ENCODE results near the gene SEC63. TPM values are rescaled to one million over a fixed set of nuclear protein-coding genes. Genes with fewer than 3 reads are reported as not detected.
A peak's percentile ranks its signal among the peaks of the same experiment; 100 is the strongest.

The SEC63 gene
- total and polyA plus RNA-seq, 5 donors from 2014 or later: 17.9 to 78.7 (median 22.1) TPM

DNA sequence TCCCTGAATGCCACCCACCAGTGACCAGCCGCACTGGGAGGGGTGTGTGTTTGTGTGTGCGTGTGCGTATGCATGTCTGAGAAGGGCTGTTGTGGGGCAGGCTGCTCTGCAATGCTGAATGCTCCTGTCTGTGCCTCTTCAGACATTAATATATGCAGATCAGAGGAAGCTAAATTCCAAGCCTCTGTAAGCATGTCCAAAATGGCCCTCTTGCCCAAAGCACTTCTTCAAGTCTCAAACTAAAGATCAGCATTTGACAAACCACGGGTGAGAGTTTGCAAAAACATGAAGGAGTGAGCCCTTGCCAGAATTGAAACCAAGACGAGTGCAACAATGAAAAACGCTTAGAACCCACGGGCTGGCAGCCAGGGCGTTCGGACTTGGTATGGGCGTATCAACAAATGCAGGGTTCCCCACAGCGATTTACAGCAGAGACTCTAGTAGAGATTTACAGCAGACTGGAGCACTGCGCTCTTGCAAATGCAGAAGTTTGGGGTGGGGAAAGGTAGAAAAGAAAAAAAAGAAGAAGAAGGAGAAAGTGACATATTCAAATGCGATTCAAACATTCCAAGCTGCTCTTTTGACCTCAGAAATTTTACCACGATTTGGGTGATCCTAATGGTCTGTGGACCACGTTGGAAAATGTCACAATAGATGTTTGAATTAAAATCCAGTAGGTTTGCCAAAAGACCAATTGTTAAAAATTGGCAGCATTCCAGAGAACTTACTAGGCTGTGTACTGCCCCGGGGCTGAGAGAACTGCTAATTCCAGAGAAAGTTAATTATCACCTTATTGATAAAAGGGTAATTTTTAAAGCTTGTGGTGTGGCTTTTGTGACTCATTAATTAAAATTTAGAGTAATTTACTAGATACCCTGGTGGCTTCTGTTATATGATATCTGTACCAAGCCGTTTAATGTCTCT, 137.4 kb downstream of the SEC63 start:
- ATAC-seq (ENCODE audit: low read depth in 2 of 2): no peak
- Histone ChIP-seq H3K27me3 (ENCODE audit: control insufficient read depth, insufficient read depth, low read length) (no peaks in the 10 kb centered on the region), H3K4me1 (ENCODE audit: control insufficient read depth, insufficient read depth, low read length, poor library complexity, severe bottlenecking) (peaks cover 64% of the 10 kb centered on the region), H3K36me3 (ENCODE audit: control insufficient read depth, insufficient read depth, low read length) (no peaks in the 10 kb centered on the region), H3K4me3 (ENCODE audit: low read depth, low read length) (peak overlapping the region; percentile 97), H3K27ac (ENCODE audit: insufficient read depth, low read length, poor library complexity, severe bottlenecking) (peak overlapping the region; percentile 45), H3K9me3 (ENCODE audit: control insufficient read depth in 2 of 2, low read length in 2 of 2) (no peaks in the 10 kb centered on the region)
- Mint-ChIP-seq H3K4me1 (peaks cover 33 to 85% (median 63%) of the 10 kb centered on the region in 4 donors), H3K4me3 (peak overlapping the region; percentile 93 to 97 (median 95)), H3K27me3 (peaks cover 6% of the 10 kb centered on the region), H3K9me3 (peaks cover 0 to 4% (median 0%) of the 10 kb centered on the region in 7 donors), H3K36me3 (peaks cover 4% of the 10 kb centered on the region), H3K27ac (peak overlapping the region; percentile 97 to 99 (median 97))
- peak in 2 of 3 donors; percentile 31 to 68 for DNase-seq

DNA sequence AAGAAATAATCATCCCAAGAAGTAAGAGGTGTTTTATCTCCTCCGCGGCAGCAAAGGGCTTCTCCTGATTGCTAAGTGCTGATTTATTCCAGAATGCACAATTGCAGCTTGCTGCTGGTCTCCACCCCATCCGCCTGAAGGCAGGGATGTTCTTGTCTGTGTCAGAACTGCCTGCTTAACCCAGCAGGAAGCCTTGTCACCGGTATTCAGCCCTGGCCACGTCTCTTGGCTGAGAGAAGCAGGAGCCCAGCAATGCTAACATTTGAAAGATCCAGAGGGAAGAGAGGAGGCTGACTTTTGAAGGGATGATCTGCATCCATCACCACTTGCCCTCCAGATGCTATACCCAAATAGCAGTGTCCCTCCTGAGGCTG, 138.1 kb downstream of the SEC63 start:
- no peak for ATAC-seq (ENCODE audit: low read depth in 2 of 2)
- Histone ChIP-seq H3K9me3 (ENCODE audit: control insufficient read depth in 2 of 2, low read length in 2 of 2) (no peaks in the 10 kb centered on the region), H3K27me3 (ENCODE audit: control insufficient read depth, insufficient read depth, low read length) (no peaks in the 10 kb centered on the region), H3K27ac (ENCODE audit: insufficient read depth, low read length, poor library complexity, severe bottlenecking) (peak overlapping the region; percentile 45), H3K4me3 (ENCODE audit: low read depth, low read length) (peak overlapping the region; percentile 97), H3K36me3 (ENCODE audit: control insufficient read depth, insufficient read depth, low read length) (no peaks in the 10 kb centered on the region), H3K4me1 (ENCODE audit: control insufficient read depth, insufficient read depth, low read length, poor library complexity, severe bottlenecking) (peaks cover 64% of the 10 kb centered on the region)
- peaks cover 6% of the 10 kb centered on the region for H3K27me3 Mint-ChIP-seq
- peak in 2 of 3 donors; percentile 15 to 53 for DNase-seq
- peaks cover 4% of the 10 kb centered on the region for H3K36me3 Mint-ChIP-seq
- peaks cover 0 to 4% (median 0%) of the 10 kb centered on the region in 7 donors for H3K9me3 Mint-ChIP-seq
- H3K27ac Mint-ChIP-seq: peak overlapping the region; percentile 97 to 99 (median 97)
- H3K4me1 Mint-ChIP-seq: peaks cover 33 to 84% (median 62%) of the 10 kb centered on the region in 4 donors
- H3K4me3 Mint-ChIP-seq: peak overlapping the region; percentile 93 to 97 (median 95)

GRCh38 chr6:107819217-107819616, 138.8 kb downstream of the SEC63 start:
- H3K4me3 ChIP-seq (ENCODE audit: low read depth, low read length): no peak overlapping the region
- peaks cover 33 to 78% (median 57%) of the 10 kb centered on the region in 4 donors for H3K4me1 Mint-ChIP-seq
- no peaks in the 10 kb centered on the region for H3K9me3 ChIP-seq (ENCODE audit: control insufficient read depth in 2 of 2, low read length in 2 of 2)
- no peak for DNase-seq
- H3K9me3 Mint-ChIP-seq: peaks cover 0 to 1% (median 0%) of the 10 kb centered on the region in 7 donors
- H3K4me3 Mint-ChIP-seq: peak overlapping the region in 3 of 4 donors; percentile 46 to 96 (median 94)
- no peaks in the 10 kb centered on the region for H3K36me3 ChIP-seq (ENCODE audit: control insufficient read depth, insufficient read depth, low read length)
- peaks cover 6% of the 10 kb centered on the region for H3K27me3 Mint-ChIP-seq
- H3K36me3 Mint-ChIP-seq: peaks cover 6% of the 10 kb centered on the region
- H3K27me3 ChIP-seq (ENCODE audit: control insufficient read depth, insufficient read depth, low read length): no peaks in the 10 kb centered on the region
- H3K4me1 ChIP-seq (ENCODE audit: control insufficient read depth, insufficient read depth, low read length, poor library complexity, severe bottlenecking): peaks cover 60% of the 10 kb centered on the region
- no peak overlapping the region for H3K27ac ChIP-seq (ENCODE audit: insufficient read depth, low read length, poor library complexity, severe bottlenecking)
- H3K27ac Mint-ChIP-seq: peak overlapping the region; percentile 26 to 99 (median 95)
- no peak for ATAC-seq (ENCODE audit: low read depth in 2 of 2)

- peaks cover 0 to 1% (median 0%) of the 10 kb centered on the region in 7 donors for H3K9me3 Mint-ChIP-seq
- Histone ChIP-seq H3K9me3 (ENCODE audit: control insufficient read depth in 2 of 2, low read length in 2 of 2) (no peaks in the 10 kb centered on the region), H3K4me3 (ENCODE audit: low read depth, low read length) (no peak overlapping the region), H3K36me3 (ENCODE audit: control insufficient read depth, insufficient read depth, low read length) (peaks cover 2% of the 10 kb centered on the region), H3K27me3 (ENCODE audit: control insufficient read depth, insufficient read depth, low read length) (no peaks in the 10 kb centered on the region), H3K27ac (ENCODE audit: insufficient read depth, low read length, poor library complexity, severe bottlenecking) (no peak overlapping the region), H3K4me1 (ENCODE audit: control insufficient read depth, insufficient read depth, low read length, poor library complexity, severe bottlenecking) (peaks cover 51% of the 10 kb centered on the region)
- DNase-seq (no peak), ATAC-seq (ENCODE audit: low read depth in 2 of 2) (no peak)
- H3K27ac Mint-ChIP-seq: peak overlapping the region; percentile 11 to 99 (median 95)
- H3K4me1 Mint-ChIP-seq: peaks cover 33 to 73% (median 54%) of the 10 kb centered on the region in 4 donors
- H3K4me3 Mint-ChIP-seq: peak overlapping the region in 3 of 4 donors; percentile 40 to 96 (median 59)
- H3K36me3 Mint-ChIP-seq: peaks cover 15% of the 10 kb centered on the region
- peaks cover 6% of the 10 kb centered on the region for H3K27me3 Mint-ChIP-seq
Measured at GRCh38 chr6:107818272-107818671, 139.7 kb downstream of the SEC63 start.

DNA sequence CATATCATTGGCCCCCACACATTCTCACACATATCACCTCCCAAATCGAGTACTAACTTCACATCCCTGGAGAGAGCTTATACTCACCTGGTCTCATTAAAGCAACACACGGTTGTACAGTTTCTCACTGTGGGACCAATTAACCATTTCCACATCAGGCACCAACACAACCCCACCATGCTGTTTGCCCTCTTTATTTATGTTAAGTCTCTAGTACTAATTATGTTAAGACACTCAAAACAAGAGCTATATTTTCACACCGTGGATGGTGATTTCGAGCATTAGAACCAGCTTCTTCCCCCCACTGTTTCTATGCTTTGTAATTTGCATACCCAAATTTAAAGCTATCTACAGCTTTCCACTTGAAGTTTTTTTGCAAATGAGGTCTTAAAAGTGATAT, 140.2 kb downstream of the SEC63 start:
- Histone ChIP-seq H3K4me1 (ENCODE audit: control insufficient read depth, insufficient read depth, low read length, poor library complexity, severe bottlenecking) (peaks cover 46% of the 10 kb centered on the region), H3K9me3 (ENCODE audit: control insufficient read depth in 2 of 2, low read length in 2 of 2) (no peaks in the 10 kb centered on the region), H3K27me3 (ENCODE audit: control insufficient read depth, insufficient read depth, low read length) (no peaks in the 10 kb centered on the region), H3K27ac (ENCODE audit: insufficient read depth, low read length, poor library complexity, severe bottlenecking) (no peak overlapping the region), H3K4me3 (ENCODE audit: low read depth, low read length) (no peak overlapping the region), H3K36me3 (ENCODE audit: control insufficient read depth, insufficient read depth, low read length) (peaks cover 2% of the 10 kb centered on the region)
- Mint-ChIP-seq H3K4me1 (peaks cover 28 to 71% (median 51%) of the 10 kb centered on the region in 4 donors), H3K4me3 (peak overlapping the region; percentile 12 to 59 (median 36)), H3K27me3 (peaks cover 6% of the 10 kb centered on the region), H3K27ac (peak overlapping the region; percentile 79 to 99 (median 82)), H3K36me3 (peaks cover 15% of the 10 kb centered on the region), H3K9me3 (peaks cover 0 to 1% (median 0%) of the 10 kb centered on the region in 7 donors)
- no peak for ATAC-seq (ENCODE audit: low read depth in 2 of 2)
- no peak for DNase-seq

Other genes with a start within 250 kb of the SEC63 start
- 33.2 TPM for gene SCML4, start 133.9 kb downstream of the SEC63 start, total RNA-seq
- 10 to 100 TPM in 3 of 4 donors, 1 to 10 TPM in 1; 9.3 to 20.9 (median 15.9) TPM for gene SCML4, start 133.9 kb downstream of the SEC63 start, polyA plus RNA-seq
- gene OSTM1, start 116.5 kb upstream of the SEC63 start, total RNA-seq: 34.1 TPM
- gene OSTM1, start 116.5 kb upstream of the SEC63 start, polyA plus RNA-seq: 10 to 100 TPM; 32.2 to 56.2 (median 50.6) TPM
- gene NR2E1, start 207.8 kb upstream of the SEC63 start, total RNA-seq: not detected
- gene NR2E1, start 207.8 kb upstream of the SEC63 start, polyA plus RNA-seq: not detected